Transverse colon (tissue), 4 donors: ENCODE measurements around the gene LRRC58.

Source experiments
- CTCF ChIP-seq, 5 experiments: fragments of 200-600 bp in 3 of 5; fragments of 450-650 bp in 2 of 5; sonication (generic) in 3 of 5; IDR thresholded peaks; 1 replicate in 2 of 5; 2 replicates in 3 of 5; pipeline ENCODE4 v1.5.1; 2016 to 2017; ENCODE audit warnings: antibody characterized with exemption in 5 of 5, inconsistent platforms in 3 of 5, mild to moderate bottlenecking in 2 of 5, moderate library complexity in 1 of 5
- POLR2AphosphoS5 ChIP-seq, 3 donors: sonication (generic); formaldehyde crosslinking; IDR thresholded peaks; one replicate each; pipeline ENCODE4 v1.6.1; 2016; ENCODE audit warnings: antibody characterized with exemption in 3 of 3

DNA sequence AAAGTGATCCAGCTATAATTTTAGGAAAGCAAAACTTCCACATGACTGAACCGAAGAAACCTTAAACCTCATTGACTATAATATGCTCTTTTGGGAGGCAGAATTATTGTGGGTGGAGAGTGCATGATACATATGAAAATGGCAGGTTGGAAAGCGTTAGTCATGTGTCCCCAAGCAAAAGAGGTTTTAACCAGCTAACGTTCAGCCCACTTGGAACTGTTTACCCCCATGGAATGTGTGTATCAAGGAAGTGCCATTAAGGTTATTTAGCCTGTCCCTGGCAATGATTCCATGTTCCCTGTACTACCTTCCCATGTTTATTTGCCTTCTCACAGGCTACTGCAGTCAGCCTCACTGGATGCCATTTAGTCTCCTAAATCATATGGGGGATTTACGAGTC, 44.1 kb upstream of the LRRC58 start:
- no peak for TF ChIP-seq CTCF (IDR thresholded peaks at IDR 0.05)
- TF ChIP-seq POLR2AphosphoS5 (IDR thresholded peaks at IDR 0.05) = no peak
